G401.6 (cell line): ENCODE results near the gene BAHCC1.
"Not testable (repeated sequence)": the region's sequence is repeated elsewhere in the genome, so short reads cannot be mapped to it uniquely, and the experiment has no call there.

Experiments
- FAIRE-seq: peaks from 2 replicates; lab custom pipeline; 2012; peaks lifted over from hg19 to GRCh38; lab: Jason Lieb, UNC

Gene BAHCC1

DNA sequence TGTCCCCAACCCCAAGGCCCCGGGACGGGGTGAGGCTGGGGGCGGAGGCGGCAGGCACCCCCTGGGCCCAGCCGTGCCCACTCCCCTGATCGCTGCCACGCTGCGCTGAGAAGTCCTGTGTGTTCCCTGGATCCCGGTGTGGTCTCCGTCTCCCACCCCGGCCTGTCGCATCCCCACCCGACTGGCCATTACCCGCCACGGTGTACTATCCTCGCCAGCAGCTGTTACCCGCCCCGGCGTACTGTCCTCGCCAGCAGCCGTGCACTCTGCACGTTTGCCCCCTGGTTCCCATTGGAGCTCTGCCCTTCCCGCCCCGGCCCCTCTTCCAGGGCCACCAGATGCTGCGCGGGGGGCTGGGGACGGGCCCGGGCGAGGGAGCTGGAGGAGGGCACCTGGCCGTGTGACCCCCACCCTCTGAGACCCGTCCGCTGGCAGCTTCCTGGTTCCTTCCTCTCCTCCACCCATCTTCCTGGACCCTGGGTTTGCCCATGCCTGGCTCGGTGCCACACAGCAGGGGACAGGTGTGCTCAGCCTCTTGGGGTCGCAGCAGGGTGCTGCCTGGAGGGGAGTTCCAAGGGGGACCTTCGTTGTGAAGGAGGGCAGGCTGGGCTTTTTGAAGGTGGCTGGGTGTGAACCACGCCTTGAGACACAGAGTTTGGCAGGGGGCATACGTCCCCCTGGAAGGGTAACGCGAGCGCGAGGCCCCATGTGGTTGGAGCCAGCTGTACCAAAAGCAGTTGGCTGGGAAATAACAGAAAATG is 19.7 kb downstream of the BAHCC1 start:
- no peak for FAIRE-seq

DNA sequence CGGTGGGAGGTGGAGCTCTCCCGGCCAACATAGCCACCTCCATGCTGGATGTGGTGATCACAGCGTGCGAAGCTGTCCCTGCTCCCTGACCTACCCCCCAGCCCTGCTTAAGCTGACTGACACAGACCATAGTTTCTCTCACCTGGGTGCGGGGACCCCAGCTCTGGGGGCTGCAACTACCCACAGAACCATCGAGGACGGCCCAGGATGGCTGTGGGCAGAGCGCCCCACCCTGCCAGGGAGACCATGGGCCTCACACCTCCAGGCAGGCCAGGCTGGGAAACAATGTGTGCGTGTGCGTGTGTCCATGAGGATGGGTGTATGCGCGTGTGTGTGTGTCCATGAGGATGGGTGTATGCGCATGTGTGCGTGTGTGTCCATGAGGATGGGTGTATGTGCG is 20.4 kb downstream of the BAHCC1 start:
- no peak for FAIRE-seq

DNA sequence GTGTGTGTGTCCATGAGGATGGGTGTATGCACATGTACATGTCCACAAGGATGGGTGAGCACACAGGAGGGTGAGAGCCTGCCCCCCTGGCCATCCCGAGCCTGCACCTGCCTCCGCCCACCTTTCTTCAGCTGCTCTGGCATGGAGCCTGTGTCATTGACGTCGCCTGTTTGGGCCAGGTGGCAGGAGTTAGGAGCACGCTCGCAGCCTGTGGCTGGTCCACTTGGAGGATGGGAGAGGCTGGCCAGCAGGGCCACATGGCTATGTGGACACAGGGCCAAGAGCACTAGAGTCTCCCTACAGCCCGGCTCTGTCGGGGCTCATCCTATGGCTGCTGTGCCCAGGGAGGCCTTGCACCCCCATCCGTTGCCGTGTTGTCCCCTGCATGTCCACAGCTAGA is 21.4 kb downstream of the BAHCC1 start:
- FAIRE-seq, result no peak

DNA sequence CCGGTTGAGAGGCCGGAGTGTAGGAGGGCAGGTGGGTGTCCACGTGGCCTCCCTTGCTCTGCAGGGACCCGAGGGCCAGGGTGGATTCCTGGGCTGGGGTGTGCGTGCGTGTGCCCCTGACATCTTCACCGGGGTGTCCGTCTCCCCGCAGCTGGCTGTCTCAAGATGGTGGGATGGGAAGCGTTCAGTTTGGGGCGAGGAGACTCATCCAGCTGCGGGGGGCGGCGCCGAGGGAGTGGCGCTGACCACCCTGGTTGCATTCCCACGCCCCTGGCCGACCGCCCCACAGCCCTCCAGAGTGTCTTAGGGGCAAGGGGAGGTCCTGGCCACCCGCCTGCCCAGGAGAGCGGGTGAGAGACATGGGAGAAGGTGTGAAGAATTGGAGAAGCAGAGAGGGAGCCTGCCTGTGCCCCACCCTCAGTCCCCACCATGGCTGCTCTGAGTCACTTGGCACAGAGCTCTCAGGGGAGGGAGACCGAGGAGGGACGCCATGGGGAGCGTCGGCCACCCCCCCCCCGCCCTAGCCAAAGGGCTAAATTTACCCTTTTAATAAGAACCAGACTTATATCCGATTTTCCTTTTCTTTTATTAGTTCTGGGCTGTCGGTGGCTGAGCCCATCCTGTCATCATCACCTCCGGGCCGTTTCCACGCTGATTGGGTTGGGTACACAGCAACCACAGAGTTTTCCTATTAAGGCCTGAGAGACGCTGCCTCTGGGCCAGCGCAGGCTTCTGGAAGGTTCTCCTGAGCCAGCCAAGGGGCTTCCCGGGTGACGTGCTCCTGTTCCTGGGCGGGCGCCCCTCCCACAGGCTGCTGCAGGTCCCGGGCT is 22.0 kb downstream of the BAHCC1 start:
- no peak for FAIRE-seq

DNA sequence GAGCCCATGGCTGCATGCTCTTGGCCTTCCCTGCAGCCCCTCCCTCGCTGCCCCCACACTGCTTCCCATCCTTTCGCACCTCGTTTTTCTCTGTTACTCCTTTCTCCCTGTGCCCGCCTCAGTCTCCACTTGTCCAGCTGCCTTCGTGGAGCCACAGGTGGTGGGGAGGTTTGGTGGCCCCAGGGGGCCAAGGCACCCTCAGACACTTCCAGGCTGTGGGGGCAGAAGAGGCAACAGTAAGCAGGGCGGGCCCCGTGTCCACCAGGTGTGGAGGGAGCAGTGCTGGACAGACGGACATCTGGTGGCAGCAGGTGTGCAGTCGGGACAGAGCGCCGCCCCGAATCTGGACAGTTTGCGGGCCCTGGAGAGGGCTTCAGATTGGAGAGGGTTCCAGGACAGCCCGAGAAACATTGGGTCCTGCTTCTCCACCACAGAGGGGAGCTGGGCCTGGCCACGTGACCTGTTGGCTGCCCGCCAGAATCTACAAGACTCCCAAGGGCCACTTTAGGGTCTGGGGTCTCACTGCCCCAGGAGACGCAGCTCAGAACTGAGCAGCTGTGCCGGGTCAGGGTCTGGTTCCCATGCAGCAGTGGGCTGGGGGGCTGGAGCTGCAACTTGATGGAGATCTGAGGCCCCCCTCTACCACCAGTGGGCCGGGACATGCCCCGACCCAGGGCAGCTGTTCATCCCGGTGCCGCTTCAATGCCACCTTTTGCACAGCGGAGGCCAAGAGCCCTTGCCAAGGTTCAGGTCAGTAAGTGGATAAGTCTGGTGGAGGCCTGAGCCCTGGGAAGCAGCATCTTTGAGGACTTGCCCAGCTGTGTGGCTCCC is 22.8 kb downstream of the BAHCC1 start:
- FAIRE-seq, result no peak

DNA sequence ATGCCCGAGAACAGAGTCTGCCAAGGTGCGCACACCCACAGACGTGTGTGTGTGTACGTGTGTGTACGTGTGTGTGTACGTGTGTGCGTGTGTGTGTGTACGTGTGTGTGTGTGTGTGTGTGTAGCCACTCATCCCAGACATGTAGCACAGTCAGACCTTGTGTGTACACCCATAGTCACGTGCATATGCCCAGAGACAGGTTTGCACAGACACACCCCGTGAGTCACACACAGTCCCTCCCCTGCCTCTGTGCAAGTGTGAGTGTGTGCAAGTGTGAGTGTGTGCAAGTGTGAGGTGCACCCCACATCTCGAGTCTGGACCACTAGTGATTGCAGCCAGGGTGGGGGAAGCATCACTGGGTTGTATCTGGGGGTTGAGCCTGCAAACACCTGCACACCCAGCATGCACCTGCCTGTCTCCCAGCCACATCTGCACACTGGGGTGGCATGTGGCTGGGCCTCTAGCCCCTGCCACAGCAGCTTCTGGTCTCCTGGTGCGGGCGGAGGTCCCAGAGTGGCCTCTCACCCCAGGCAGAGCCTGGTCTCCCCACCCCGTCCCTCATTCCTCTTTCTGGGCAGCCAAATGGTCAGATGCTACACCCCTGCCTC is 23.6 kb downstream of the BAHCC1 start:
- no peak for FAIRE-seq

DNA sequence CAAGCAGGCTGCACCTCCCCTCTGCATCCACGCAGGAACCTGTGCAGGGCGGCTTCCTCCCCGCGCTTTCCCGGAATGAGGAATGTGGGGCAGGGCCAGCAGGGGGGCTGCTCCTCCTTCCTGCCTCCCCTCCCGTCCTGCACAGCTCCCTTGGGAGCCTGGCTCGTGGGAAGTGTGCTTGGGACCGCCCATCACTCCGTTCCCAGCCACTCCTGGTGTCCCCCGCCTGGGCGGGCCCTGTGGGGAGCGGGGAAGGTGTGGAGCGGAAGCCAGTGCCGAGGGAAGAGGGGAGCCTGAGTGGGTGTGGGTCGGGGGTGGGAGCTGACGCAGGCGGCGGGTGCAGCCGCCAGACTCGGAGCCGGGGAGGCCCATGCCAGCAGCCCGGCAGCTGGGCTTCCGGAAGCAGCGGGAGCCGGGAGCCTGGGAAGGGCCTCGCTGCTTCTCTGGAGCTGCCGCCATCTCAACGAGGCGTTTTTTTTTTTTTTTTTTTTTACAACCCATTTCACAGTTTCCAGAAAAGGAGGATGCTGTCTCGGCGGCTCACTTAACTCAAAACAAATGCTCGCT is 24.1 kb downstream of the BAHCC1 start:
- no peak for FAIRE-seq

DNA sequence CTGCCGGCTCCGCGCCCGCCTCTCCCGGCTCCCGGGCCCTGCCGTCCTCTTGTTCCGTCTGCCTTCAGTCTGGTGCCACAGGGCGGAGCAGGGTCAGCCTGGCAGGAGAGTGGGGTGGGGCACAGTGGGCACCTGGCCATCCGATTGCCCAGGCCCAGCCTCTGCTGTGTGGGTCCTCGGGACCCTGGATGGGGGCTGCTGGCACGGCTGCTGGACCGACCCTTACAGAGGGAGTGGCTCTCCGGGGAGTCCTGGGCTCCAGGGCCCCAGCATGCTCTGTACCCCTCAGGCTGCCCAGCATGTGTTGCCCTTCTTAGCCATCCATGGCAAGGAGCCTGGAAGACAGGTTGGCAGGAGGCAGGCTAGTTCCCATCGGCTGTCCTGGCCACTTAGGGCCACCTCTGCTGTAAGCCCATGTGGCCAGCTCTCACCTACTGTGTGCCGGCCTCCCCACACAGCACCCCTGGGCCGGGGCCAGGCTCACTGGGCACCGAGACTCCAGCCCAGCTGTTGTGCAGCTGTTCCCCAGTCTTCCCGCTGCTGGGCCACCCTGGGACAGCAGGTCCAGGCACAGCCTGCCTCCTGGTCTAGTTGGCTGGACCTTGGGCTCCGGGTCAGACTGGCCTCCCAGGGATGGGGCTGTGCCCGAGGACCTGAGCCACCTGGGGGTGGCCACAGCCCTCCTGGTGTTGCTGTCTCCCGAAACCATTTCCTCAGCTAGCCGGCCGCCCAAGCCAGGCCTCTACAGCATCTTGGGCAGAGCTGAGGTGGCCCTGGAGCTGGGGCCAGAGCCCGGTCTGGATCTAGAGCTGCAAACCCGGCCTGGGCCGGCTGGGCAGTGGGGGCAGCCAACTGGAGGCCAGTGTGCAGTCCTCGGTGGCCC is 24.9 kb downstream of the BAHCC1 start:
- no peak for FAIRE-seq

DNA sequence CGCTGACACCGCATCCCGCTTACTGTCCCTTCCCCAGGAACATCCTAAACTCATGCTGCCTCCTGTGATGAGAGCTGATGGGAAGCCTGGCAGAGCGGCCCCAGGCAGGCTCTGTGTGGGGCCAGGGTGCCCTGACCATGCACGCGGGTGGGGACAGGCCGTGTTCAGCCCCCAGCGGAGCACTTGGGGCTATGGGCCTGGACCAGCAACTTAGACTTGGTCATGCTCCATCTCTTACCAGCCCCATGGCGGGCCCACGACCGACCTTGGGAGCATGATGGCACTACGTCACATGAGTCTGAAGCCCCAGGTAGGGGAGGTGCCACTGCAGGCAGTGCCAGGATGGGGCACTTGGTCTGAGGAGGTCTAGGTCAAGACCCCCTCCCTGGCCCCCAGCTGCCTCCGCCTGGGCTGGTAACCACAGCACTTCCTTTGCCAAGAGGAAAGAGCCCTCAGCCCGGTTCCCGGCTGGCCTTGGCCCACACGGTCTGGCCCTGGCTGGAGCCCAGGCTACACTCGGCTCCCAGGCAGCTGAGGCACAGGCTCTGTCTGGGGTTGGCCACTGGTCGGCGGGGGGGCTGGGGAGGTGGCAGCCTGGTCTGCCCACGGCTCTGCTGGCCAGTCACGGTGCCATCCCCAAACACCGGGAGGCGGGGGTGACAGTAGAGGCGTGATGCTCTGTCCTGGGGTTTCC is 25.7 kb downstream of the BAHCC1 start:
- FAIRE-seq, result no peak

DNA sequence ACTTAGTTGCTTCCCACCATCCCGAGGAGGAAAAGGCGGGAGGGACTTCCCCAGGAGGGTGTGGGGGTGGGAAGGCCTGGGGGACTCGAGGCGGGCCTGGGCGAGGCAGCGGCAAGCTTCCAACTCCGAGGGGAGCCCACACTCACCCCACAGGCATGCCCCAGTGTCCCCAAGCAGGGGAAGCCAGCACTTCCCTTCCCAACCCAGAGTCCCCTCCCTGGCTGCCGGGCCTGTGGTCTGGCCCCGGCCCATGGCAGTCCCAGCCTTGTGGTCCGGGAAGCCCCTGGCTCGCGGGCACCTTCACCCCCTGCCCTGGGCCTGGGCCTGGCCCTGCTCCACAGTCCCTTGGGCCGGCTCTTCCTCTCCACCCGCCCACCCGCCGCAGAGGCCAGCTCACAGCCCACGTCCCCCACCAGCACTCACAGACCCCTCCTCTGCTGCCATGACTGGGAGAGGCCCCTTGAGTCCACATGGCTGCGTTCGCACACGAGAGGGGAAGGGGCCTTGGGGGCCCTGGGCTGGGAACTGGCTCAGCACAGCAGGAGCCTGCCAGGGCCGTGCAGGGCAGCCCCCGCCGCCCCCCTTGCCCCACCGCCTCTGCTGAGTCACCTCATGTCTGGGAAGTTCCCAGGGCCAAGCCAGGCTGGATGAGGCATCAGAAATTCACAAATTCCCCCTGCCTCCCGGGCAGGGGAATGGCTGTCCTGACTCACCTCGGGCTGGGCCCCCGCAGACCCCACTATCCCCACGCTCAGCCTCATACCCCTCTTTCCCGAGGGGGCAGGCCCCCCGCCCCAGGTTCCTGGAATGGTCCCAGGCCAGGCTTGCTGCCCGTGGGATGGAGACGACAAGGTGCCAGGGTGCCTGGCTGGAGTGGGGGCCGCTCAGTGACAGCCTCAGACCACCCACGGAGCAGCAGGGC is 27.8 kb downstream of the BAHCC1 start:
- FAIRE-seq, result no peak

DNA sequence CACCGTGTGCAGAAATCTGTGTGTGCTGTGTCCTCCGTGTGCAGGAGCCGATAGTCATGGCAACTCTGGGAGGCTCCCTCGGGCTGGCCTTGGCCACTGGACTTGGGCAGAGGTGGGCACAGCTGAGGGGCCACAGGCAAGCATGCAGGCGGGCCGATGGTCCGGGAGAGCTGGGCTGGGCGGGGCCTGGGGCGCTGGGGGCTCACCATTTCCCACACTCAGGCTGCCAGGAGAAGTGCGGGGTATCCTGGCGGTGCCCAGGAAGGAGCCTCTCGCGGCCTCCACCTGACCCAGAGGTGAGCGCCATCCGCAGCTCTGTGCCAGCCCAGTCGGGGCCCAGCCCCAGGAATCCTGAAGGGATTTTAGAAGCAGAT is 28.4 kb downstream of the BAHCC1 start:
- FAIRE-seq, result no peak

DNA sequence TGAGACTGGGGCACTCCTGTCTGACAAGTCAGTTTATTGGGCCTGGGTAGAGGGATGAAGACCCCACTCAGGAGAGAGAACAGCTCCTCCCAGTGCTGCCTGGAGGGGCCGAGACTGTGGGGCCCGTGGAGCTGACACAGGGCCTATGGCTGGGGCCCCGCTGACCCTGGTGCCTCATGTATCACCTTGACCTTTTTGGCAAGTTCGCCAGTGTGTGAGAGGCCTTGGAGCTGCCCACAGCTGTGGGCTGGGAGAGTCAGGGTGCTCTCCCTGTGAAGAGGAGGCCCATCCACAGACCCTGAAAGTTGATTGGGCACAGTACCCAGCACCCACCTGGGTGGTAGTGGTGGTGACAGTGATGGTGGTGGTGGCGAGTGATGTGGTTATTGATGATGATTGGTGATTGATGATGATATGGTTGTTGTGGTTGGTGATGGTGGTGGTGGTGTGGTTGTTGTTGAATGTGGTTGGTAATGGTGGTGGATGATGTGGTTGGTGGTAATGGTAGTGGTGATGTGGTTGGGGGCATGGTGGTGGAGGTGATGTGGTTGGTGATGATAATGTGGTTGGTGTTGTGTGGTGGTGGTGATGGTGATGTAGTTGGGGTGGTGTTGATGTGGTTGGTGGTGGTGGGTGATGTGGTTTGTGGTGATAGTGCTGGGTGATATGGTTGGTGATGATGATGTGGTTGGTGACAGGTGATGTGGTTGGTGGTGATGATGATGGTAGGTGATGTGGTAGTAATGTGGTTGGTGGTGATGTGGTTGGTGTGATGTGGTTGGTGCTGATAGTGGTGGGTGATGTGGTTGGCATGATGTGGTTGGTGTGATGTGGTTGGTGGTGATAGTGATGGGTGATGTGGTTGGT is 29.1 kb downstream of the BAHCC1 start:
- no peak for FAIRE-seq

DNA sequence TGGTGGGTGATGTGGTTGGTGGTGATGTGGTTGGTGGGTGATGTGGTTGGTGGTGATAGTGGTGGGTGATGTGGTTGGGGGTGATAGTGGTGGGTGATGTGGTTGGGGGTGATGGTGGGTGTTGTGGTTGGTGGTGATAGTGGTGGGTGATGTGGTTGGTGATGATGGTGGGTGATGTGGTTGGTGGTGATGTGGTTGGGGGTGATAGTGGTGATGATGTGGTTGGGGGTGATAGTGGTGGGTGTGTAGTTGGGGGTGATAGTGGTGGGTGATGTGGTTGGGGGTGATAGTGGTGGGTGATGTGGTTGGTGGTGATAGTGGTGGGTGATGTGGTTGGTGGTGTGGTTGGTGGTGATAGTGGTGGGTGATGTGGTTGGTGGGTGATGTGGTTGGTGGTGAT is 29.8 kb downstream of the BAHCC1 start:
- FAIRE-seq, result not testable (repeated sequence)

DNA sequence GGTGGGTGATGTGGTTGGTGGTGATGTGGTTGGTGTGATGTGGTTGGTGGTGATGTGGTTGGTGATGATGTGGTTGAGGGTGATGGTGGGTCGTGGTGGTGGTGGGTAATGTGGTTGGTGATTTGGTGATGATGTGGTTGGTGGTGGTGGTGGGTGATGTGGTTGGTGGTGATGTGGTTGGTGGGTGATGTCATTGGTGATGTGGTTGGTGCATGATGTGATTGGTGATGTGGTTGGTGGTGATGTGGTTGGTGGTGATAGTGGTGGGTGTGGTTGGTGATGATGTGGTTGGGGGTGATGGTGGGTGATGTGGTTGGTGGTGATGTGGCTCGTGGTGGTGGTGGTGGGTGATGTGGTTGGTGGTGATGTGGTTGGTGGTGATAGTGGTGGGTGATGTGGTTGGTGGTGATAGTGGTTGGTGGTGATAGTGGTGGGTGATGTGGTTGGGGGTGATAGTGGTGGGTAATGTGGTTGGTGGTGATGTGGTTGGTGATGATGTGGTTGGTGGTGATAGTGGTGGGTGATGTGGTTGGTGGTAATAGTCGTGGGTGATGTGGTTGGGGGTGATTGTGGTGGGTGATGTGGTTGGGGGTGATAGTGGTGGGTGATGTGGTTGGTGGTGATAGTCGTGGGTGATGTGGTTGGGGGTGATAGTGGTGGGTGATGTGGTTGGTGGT is 30.6 kb downstream of the BAHCC1 start:
- FAIRE-seq, result not testable (repeated sequence)

DNA sequence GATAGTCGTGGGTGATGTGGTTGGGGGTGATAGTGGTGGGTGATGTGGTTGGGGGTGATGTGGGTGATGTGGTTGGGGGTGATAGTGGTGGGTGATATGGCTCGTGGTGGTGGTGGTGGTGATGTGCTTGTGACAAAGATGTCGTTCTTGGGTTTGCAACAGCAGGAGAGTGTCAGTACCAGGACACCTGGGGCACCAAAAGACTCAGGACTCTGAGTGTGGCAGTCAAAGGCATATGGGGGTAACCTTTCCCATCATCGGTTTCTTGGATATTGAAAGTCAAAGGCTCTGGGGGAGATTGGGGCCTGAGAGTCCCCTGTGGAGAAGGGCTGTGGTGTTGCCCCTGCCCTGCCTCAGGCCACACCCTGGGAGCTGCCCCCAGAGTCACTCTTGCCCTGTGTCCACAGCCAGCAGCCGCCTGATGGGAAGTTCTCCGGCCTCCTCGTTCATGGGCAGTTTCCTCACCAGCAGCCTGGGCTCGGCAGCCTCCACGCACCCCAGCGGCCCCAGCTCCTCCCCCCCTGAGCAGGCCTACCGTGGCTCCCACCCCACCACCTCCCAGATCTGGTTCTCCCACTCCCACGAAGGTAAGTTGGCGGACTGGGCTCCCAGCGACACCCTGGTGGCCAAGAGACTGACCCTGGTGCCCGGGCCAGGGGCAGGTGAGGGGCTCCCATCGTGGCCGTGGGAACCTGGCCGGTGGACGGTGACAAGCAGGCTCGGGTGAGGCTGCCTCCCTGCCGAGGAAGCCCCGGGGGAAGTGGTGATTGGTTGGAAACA is 31.3 kb downstream of the BAHCC1 start:
- FAIRE-seq, result no peak

DNA sequence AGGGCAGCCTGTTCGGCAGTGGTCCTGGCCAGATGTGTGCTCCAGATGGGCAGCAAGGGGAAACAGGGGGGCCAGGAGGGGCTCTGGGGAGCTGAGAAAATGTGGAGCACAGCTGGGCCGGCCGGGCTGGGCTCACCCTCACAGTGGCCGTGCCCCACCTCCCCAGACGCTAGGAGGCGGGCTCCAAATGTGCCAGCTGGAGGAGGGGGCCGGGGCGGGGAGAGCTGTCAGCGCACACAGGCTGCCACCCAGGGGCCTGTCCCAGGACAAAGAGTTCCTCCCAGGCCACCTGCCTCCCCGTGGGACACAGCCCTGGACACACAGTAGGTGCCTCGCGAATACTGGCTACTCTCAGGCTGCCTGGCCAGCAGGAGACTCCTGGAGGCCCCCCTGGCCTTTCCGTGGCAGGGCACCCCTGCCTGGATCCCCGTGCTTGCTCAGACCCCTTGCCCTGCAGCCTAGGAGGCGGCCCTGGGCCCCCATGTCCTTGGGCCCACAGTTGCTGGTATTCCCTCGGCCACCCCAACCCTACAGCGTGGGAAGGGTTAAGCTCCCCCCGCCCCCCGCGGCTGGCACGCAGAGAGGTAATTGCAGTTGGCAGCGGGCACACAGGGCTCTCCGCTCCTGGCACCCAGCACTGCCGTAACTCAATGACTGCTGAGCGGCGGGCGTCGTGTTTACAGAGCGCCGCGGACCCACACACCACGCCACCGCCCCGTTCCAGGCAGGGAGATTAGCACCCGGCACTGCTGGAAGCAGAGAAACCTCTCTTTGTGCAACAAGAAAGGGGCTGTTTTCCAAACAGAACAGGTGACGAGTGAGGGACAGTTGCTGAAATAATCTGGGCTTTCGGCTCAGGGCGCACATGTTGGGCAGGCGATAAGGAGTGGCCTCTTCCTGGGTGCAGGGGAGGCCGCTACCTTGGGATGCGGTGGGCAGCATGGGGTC is 32.2 kb downstream of the BAHCC1 start:
- no peak for FAIRE-seq
